BJ (cell line): ENCODE measurements around the gene PIH1D1. TPM values are rescaled to one million over a fixed set of nuclear protein-coding genes. Genes with fewer than 3 reads are reported as not detected.

Experiments used
- CTCF ChIA-PET: fragments of 350-600 bp; formaldehyde crosslinking; extraction: SDS; loops from one replicate; lab custom pipeline; 2021; ENCODE audit warnings: antibody characterized with exemption, inconsistent platforms; lab: Yijun Ruan, JAX
- POLR2A ChIA-PET: fragments of 300-600 bp; sonication (Branson Sonifier 250); formaldehyde crosslinking; extraction: SDS; loops from one replicate; lab custom pipeline; 2021; ENCODE audit warnings: antibody characterized with exemption; lab: Charles Lee
- DNase-seq: peaks from one replicate; pipeline ENCODE4 v3.0.0-alpha.2; 2011; ENCODE audit warnings: low read depth
- H3K27me3 ChIP-seq: 2 replicates; pipeline ENCODE4 v1.6.0; 2011; ENCODE audit warnings: low read length; ENCODE audit not compliant: control insufficient read depth, insufficient read depth
- H3K36me3 ChIP-seq: 2 replicates; pipeline ENCODE4 v1.5.1; 2011; ENCODE audit warnings: low read length; ENCODE audit not compliant: control insufficient read depth, insufficient read depth
- H3K4me3 ChIP-seq: 2 replicates; pipeline ENCODE4 v1.5.1; 2011; ENCODE audit warnings: low read depth, mild to moderate bottlenecking, control low read depth, low read length
- polyA plus RNA-seq: library from polyadenylated mRNA; depleted of rRNA; stranded (reverse); fragments of >200 nt; gene quantifications from 2 replicates; pipeline ENCODE4 v1.2.3, GENCODE V29; 2011
- TF ChIP-seq, protein P1 (sequence below): IDR thresholded peaks from 2 replicates; pipeline ENCODE4 v1.5.1; 2011; ENCODE audit warnings: low read depth, mild to moderate bottlenecking, control low read depth, inconsistent platforms, low read length, moderate library complexity; ENCODE audit not compliant: insufficient read depth

PIH1D1 gene
- polyA plus RNA-seq, 1 experiment, result 75.8 TPM

- ChIA-PET POLR2A (no interaction called here), CTCF (no interaction called here)
- DNase-seq, result no peak
- Histone ChIP-seq H3K36me3 (no peaks in the 10 kb centered on the region), H3K27me3 (peaks cover 59% of the 10 kb centered on the region), H3K4me3 (no peak overlapping the region)
- TF ChIP-seq, protein P1, sequence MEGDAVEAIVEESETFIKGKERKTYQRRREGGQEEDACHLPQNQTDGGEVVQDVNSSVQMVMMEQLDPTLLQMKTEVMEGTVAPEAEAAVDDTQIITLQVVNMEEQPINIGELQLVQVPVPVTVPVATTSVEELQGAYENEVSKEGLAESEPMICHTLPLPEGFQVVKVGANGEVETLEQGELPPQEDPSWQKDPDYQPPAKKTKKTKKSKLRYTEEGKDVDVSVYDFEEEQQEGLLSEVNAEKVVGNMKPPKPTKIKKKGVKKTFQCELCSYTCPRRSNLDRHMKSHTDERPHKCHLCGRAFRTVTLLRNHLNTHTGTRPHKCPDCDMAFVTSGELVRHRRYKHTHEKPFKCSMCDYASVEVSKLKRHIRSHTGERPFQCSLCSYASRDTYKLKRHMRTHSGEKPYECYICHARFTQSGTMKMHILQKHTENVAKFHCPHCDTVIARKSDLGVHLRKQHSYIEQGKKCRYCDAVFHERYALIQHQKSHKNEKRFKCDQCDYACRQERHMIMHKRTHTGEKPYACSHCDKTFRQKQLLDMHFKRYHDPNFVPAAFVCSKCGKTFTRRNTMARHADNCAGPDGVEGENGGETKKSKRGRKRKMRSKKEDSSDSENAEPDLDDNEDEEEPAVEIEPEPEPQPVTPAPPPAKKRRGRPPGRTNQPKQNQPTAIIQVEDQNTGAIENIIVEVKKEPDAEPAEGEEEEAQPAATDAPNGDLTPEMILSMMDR, result no peak
Measured at GRCh38 chr19:49432141-49433073, 19.2 kb downstream of the PIH1D1 start.

- H3K27me3 ChIP-seq, result peaks cover 63% of the 10 kb centered on the region
- no peaks in the 10 kb centered on the region for H3K36me3 ChIP-seq
- TF ChIP-seq, protein P1, result no peak
- ChIA-PET POLR2A (no interaction called here), CTCF (interaction anchor here (0.8 kb wide), 1 partner anchor 12 kb away, joined by 3 read pairs; no protein-coding TSS in a partner anchor)
- no peak overlapping the region for H3K4me3 ChIP-seq
- no peak for DNase-seq
Measured at GRCh38 chr19:49431330-49431749, 20.3 kb downstream of the PIH1D1 start.

DNA sequence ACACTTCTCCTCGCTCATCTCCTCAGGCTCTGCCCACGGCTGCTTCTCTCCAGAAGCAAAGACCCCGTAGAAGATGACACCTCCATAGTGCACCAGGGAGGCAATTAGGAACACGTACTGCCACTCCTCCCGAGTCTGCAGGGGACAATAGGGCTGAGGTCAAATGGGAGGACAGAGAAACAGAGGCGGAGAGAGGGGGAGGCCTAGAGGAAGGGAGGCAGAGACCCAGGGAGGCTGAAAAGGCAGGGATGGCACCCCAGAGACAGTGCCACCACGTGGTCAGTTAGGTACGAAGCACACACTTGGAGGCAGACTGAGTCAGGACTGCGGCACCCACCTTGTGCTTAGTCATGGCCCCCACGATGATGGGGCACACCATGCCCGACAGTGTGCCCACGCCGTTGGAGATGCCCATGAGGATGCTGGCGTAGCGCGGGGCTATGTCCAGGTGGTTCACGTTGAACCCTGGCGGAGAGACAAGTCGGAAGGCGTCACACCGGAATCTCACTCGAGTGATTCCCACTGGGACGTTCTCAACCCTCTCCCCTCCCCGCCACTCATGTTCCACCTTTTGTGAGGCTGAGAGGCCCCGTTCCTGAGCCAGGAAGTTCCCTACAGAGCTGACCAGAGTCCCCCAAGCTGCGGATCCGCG, 20.8 kb downstream of the PIH1D1 start:
- ChIA-PET CTCF (interaction anchor here (0.8 to 1.6 kb wide), 2 partner anchors 10 to 12 kb away, joined by 3 read pairs; no protein-coding TSS in a partner anchor), POLR2A (no interaction called here)
- no peak for DNase-seq
- Histone ChIP-seq H3K4me3 (no peak overlapping the region), H3K36me3 (no peaks in the 10 kb centered on the region), H3K27me3 (peaks cover 66% of the 10 kb centered on the region)
- TF ChIP-seq, protein P1, result peak; percentile 18; the same call in 1 of the 2 replicates

DNA sequence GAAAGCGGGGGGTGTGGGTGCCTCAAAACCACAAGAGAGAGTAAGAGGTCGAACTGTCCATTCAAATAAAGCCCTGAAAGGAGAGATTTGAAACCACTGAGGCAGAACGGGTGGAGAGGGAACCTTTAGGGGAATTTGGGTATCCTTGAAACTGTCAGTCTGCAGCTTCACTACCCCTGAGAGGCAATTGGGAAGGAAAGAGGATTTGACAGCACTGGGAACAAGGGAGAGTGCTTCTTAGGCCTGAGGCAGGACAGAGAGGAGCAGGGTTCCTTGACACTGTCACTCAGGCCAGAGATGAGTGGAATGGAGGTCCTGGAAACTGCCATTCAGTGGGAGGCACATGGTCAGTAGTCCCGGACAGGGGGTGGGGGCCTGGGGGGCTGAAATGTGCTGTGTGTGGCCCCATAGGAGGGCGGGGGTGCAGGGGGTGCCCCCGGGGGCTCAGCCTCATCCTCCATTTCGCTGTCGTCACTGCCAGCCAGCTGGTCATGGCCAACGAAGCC, 21.4 kb downstream of the PIH1D1 start:
- DNase-seq, result no peak
- no peaks in the 10 kb centered on the region for H3K36me3 ChIP-seq
- H3K4me3 ChIP-seq, result no peak overlapping the region
- ChIA-PET CTCF (interaction anchor here (1.6 kb wide), 1 partner anchor 10 kb away, joined by 3 read pairs; no protein-coding TSS in a partner anchor), POLR2A (interaction anchor here (0.6 kb wide), 1 partner anchor 32 kb away, joined by 3 read pairs; no protein-coding TSS in a partner anchor)
- peaks cover 70% of the 10 kb centered on the region for H3K27me3 ChIP-seq
- TF ChIP-seq, protein P1, result no peak
